Bronchial smooth muscle cell (primary cell): ENCODE data around the gene VENTX. TPM values are rescaled to one million over a fixed set of nuclear protein-coding genes. Genes with fewer than 3 reads are reported as not detected.

Experiments
- total RNA-seq: library from RNA; depleted of rRNA; stranded (reverse); fragments of >200 nt; gene quantifications from 2 replicates; pipeline ENCODE4 v1.2.1, GENCODE V29; 2014

VENTX gene
- not detected in 2 replicates for total RNA-seq

GRCh38 chr10:133237588-133238465 lies at the start of gene VENTX:
Gene VENTX (plus strand): TSS chr10:133237855. CDS start chr10:133237915, 60 bp downstream.

GRCh38 chr10:133230044-133230361 lies 7.7 kb upstream of the VENTX start, which contains the start of gene UTF1:
Gene UTF1 (plus strand): TSS chr10:133230217. CDS start chr10:133230289, 72 bp downstream.

GRCh38 chr10:133276435-133277201 lies 39.0 kb downstream of the VENTX start, which contains the start of gene ADAM8:
Gene ADAM8 (minus strand): TSS chr10:133276868. CDS start chr10:133276817, 51 bp downstream.

Other genes starting within 250 kb of the VENTX start
- not detected in 2 replicates for gene ADGRA1, start 149.9 kb upstream of the VENTX start, total RNA-seq
- gene KNDC1, start 77.6 kb upstream of the VENTX start, total RNA-seq, result 0.47 and 3.3 TPM in 2 replicates
- gene UTF1, start 7.6 kb upstream of the VENTX start, total RNA-seq, result not detected in 2 replicates
- 1.7 and 2.4 TPM in 2 replicates for gene ADAM8, start 39.0 kb downstream of the VENTX start, total RNA-seq
- 62.6 and 70.2 TPM in 2 replicates for gene TUBGCP2, start 71.0 kb downstream of the VENTX start, total RNA-seq
- 18.0 and 26.1 TPM in 2 replicates for gene ZNF511, start 71.1 kb downstream of the VENTX start, total RNA-seq
- 0.16 TPM in 1 of 2 replicates, not detected in the other for gene CALY, start 99.0 kb downstream of the VENTX start, total RNA-seq
- not detected in 2 replicates for gene PRAP1, start 109.5 kb downstream of the VENTX start, total RNA-seq
- gene FUOM, start 120.2 kb downstream of the VENTX start, total RNA-seq, result 11.0 and 18.8 TPM in 2 replicates
- gene ECHS1, start 135.5 kb downstream of the VENTX start, total RNA-seq, result 49.7 and 55.3 TPM in 2 replicates
- 6.1 and 6.6 TPM in 2 replicates for gene PAOX, start 141.4 kb downstream of the VENTX start, total RNA-seq
- 21.8 and 25.9 TPM in 2 replicates for gene MTG1, start 156.3 kb downstream of the VENTX start, total RNA-seq
- gene SPRN, start 186.8 kb downstream of the VENTX start, total RNA-seq, result 0.17 and 0.63 TPM in 2 replicates
- gene SCART1, start 216.1 kb downstream of the VENTX start, total RNA-seq, result 3.7 and 4.7 TPM in 2 replicates